Panc1 (cell line): ENCODE measurements around the gene ENTREP1. TPM values are rescaled to one million over a fixed set of nuclear protein-coding genes. Genes with fewer than 3 reads are reported as not detected.

Experiments used
- ATAC-seq: fragments of 200-7000 bp; cut with Tn5 transposase; 2 replicates; pipeline ENCODE4 v1.9.1; 2020; ENCODE audit warnings: mild to moderate bottlenecking, moderate library complexity
- BruUV-seq: library from RNA; stranded (reverse); fragments of 400-500 nt; replicated peaks from 2 replicates; lab custom pipeline; 2021; lab: Mats Ljungman, UMichigan
- CTCF ChIA-PET: fragments of 300-600 bp; sonication (Branson Sonifier 250); formaldehyde crosslinking; loops from one replicate; lab custom pipeline; 2022; ENCODE audit warnings: antibody characterized with exemption; lab: Charles Lee
- POLR2A ChIA-PET: fragments of 300-600 bp; sonication (Branson Sonifier 250); formaldehyde crosslinking; loops from one replicate; lab custom pipeline; 2022; ENCODE audit warnings: antibody characterized with exemption; lab: Charles Lee
- DNase-seq: peaks from one replicate; pipeline ENCODE4 v3.0.0-alpha.2; 2010; ENCODE audit warnings: low read depth, low spot score
- H3K27ac ChIP-seq: 2 replicates; pipeline ENCODE4 v1.5.1; 2011; ENCODE audit warnings: mild to moderate bottlenecking, low read length, inconsistent platforms
- H3K27me3 ChIP-seq: fragments of 200-500 bp; sonication (Bioruptor generic); 2 replicates; pipeline ENCODE4 v1.6.0; 2014; ENCODE audit warnings: low read length, inconsistent platforms; ENCODE audit not compliant: control insufficient read depth, insufficient read depth
- H3K36me3 ChIP-seq: fragments of 200-500 bp; sonication (Bioruptor generic); 2 replicates; pipeline ENCODE4 v1.5.1; 2014; ENCODE audit warnings: inconsistent platforms, mild to moderate bottlenecking, low read length, moderate library complexity; ENCODE audit not compliant: control insufficient read depth, insufficient read depth
- H3K4me1 ChIP-seq: 2 replicates; pipeline ENCODE4 v1.5.1; 2011; ENCODE audit warnings: inconsistent platforms, mild to moderate bottlenecking, low read length, moderate library complexity; ENCODE audit not compliant: control insufficient read depth, insufficient read depth
- H3K4me3 ChIP-seq, 2 experiments: 2 replicates each; pipeline ENCODE4 v1.5.1; 2011 to 2012; ENCODE audit warnings: low read depth in 2 of 2, low read length in 2 of 2, mild to moderate bottlenecking in 2 of 2, inconsistent platforms in 1 of 2, moderate library complexity in 1 of 2
- H3K9me3 ChIP-seq: fragments of 200-500 bp; sonication (Bioruptor generic); 2 replicates; pipeline ENCODE4 v1.5.1; 2014; ENCODE audit warnings: low read depth, mild to moderate bottlenecking, inconsistent platforms, low read length, moderate library complexity; ENCODE audit not compliant: control insufficient read depth, insufficient read depth
- POLR2AphosphoS5 ChIP-seq: IDR thresholded peaks from 2 replicates; pipeline ENCODE4 v1.6.1; 2012; ENCODE audit warnings: mild to moderate bottlenecking, low read depth, low read length, moderate library complexity
- REST ChIP-seq, 2 experiments: IDR thresholded peaks; 2 replicates each; pipeline ENCODE4 v1.6.1; 2011 to 2012; ENCODE audit warnings: low read depth in 2 of 2, control low read depth in 1 of 2, low read length in 1 of 2, mild to moderate bottlenecking in 1 of 2, moderate library complexity in 1 of 2; ENCODE audit not compliant: insufficient read depth in 1 of 2
- SIN3A ChIP-seq: IDR thresholded peaks from 2 replicates; pipeline ENCODE4 v1.6.1; 2012; ENCODE audit warnings: low read depth, mild to moderate bottlenecking, low read length, moderate library complexity, borderline replicate concordance; ENCODE audit not compliant: insufficient read depth
- TCF7L2 ChIP-seq: IDR thresholded peaks from 2 replicates; pipeline ENCODE4 v1.6.1; 2011; ENCODE audit warnings: mild to moderate bottlenecking, low read depth, low read length, inconsistent platforms
- in situ Hi-C: cut with HindIII; loops from 2 replicates; pipeline ENCODE4 v1.10.0; 2016; ENCODE audit warnings: low sequenced_read_pairs, low pct_unique_long_range_greater_than_20kb
- intact Hi-C: fragments of 100-400 bp; cut with micrococcal nuclease; formaldehyde crosslinking; loops from one replicate; pipeline ENCODE4 v1.10.0; 2022; ENCODE audit not compliant: unreplicated experiment
- total RNA-seq: library from RNA; stranded (reverse); gene quantifications from one replicate; pipeline ENCODE4 v1.2.1, GENCODE V29; 2021; ENCODE audit not compliant: unreplicated experiment
- TF ChIP-seq, protein P1 (sequence below): fragments of 450-650 bp; IDR thresholded peaks from 2 replicates; pipeline ENCODE4 v1.5.1; 2017; ENCODE audit warnings: mild to moderate bottlenecking

Gene ENTREP1
- total RNA-seq, 1 experiment from 2014 or later = 0.13 TPM

DNA sequence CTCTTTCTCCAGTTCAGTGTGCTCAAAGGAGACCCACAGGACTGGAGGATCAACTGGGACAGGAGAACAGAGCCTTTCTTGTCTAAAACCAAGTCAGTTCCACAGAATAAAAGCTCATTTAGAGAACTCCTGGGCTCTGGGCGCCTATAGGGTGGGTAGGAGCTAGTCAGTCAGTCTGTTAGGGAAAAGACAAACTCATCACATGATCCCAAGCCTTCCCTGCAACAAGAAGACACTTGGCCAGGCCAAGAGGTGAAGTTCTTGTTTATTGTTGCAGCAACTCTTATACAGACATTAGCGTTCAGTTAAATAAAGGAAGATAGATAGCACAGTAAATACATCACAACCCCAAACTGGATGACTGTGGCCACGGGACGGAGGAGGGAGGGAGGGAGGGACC lies 102.3 kb downstream of the ENTREP1 start:
- intact Hi-C loops = no loop called here
- no TSS peak for BruUV-seq
- in situ Hi-C loops = no loop called here
- ChIA-PET CTCF (no interaction called here), POLR2A (no interaction called here)
- H3K9me3 ChIP-seq = no peaks in the 10 kb centered on the region
- no peaks in the 10 kb centered on the region for H3K27me3 ChIP-seq
- no peak for ATAC-seq
- no peak overlapping the region for H3K27ac ChIP-seq
- no peak for DNase-seq
- no peak overlapping the region for H3K4me3 ChIP-seq
- H3K36me3 ChIP-seq = no peaks in the 10 kb centered on the region
- TF ChIP-seq REST (IDR thresholded peaks at IDR 0.05; ENCODE audit: insufficient read depth in 1 of 2, low read depth in 2 of 2, low read length in 1 of 2) (no peak), SIN3A (no peak), POLR2AphosphoS5 (no peak), TCF7L2 (no peak)
- TF ChIP-seq, protein P1, sequence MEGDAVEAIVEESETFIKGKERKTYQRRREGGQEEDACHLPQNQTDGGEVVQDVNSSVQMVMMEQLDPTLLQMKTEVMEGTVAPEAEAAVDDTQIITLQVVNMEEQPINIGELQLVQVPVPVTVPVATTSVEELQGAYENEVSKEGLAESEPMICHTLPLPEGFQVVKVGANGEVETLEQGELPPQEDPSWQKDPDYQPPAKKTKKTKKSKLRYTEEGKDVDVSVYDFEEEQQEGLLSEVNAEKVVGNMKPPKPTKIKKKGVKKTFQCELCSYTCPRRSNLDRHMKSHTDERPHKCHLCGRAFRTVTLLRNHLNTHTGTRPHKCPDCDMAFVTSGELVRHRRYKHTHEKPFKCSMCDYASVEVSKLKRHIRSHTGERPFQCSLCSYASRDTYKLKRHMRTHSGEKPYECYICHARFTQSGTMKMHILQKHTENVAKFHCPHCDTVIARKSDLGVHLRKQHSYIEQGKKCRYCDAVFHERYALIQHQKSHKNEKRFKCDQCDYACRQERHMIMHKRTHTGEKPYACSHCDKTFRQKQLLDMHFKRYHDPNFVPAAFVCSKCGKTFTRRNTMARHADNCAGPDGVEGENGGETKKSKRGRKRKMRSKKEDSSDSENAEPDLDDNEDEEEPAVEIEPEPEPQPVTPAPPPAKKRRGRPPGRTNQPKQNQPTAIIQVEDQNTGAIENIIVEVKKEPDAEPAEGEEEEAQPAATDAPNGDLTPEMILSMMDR = no peak
- H3K4me1 ChIP-seq = no peaks in the 10 kb centered on the region

GRCh38 chr9:69428017-69428785 lies 103.2 kb downstream of the ENTREP1 start:
- no peak for DNase-seq
- H3K36me3 ChIP-seq = no peaks in the 10 kb centered on the region
- no peak for ATAC-seq
- ChIA-PET POLR2A (no interaction called here), CTCF (no interaction called here)
- no peaks in the 10 kb centered on the region for H3K9me3 ChIP-seq
- no peak overlapping the region for H3K4me3 ChIP-seq
- no peaks in the 10 kb centered on the region for H3K27me3 ChIP-seq
- BruUV-seq = no TSS peak
- intact Hi-C loops = no loop called here
- in situ Hi-C loops = no loop called here
- TF ChIP-seq POLR2AphosphoS5 (no peak), TCF7L2 (no peak), REST (IDR thresholded peaks at IDR 0.05; ENCODE audit: insufficient read depth in 1 of 2, low read depth in 2 of 2, low read length in 1 of 2) (no peak), SIN3A (no peak)
- TF ChIP-seq, protein P1 = no peak
- no peaks in the 10 kb centered on the region for H3K4me1 ChIP-seq
- no peak overlapping the region for H3K27ac ChIP-seq
